Stimulated activated CD4-positive, alpha-beta T cell treated with anti-CD3 and anti-CD28 coated beads, TNF-alpha, amount 100 ng/mL, for 24 hours (primary cell): Measurements from ENCODE around the gene VAV1.

Experiments used
- DNase-seq, 3 experiments: peaks; one replicate each; pipeline ENCODE4 v3.0.0-alpha.2; 2020; ENCODE audit warnings: low read depth in 3 of 3

VAV1 gene, protein sequence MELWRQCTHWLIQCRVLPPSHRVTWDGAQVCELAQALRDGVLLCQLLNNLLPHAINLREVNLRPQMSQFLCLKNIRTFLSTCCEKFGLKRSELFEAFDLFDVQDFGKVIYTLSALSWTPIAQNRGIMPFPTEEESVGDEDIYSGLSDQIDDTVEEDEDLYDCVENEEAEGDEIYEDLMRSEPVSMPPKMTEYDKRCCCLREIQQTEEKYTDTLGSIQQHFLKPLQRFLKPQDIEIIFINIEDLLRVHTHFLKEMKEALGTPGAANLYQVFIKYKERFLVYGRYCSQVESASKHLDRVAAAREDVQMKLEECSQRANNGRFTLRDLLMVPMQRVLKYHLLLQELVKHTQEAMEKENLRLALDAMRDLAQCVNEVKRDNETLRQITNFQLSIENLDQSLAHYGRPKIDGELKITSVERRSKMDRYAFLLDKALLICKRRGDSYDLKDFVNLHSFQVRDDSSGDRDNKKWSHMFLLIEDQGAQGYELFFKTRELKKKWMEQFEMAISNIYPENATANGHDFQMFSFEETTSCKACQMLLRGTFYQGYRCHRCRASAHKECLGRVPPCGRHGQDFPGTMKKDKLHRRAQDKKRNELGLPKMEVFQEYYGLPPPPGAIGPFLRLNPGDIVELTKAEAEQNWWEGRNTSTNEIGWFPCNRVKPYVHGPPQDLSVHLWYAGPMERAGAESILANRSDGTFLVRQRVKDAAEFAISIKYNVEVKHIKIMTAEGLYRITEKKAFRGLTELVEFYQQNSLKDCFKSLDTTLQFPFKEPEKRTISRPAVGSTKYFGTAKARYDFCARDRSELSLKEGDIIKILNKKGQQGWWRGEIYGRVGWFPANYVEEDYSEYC

GRCh38 chr19:6772028-6772865 is at the start of gene VAV1:
Gene VAV1 (plus strand): TSS chr19:6772708. CDS start chr19:6772808, 100 bp downstream.
- peak; percentile 57 to 82 (median 62) for DNase-seq

DNA sequence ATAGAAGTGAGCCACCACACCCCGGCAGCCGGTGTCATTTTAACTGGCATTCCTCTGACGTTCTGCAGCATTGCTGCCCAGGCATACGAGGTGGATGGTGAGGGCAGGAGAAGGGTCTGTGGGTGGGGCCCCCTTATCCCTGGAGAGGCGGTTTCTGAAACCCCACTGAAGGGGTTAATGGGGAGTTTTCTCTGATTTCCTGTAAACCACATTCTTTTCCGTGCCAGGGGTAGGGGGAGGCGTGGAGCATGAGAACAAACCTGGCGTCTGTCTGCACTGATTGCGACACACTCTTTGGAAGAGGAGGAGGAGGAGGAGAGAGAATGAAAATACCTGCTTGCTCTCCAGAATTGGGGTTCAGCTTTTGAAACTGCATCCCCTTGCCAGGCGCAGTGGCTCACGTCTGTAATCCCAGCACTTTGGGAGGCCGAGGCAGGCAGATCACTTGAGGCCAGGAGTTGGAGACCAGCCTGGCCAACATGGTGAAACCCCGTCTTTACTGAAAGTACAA is 49.3 kb upstream of the VAV1 start:
- no peak for DNase-seq

DNA sequence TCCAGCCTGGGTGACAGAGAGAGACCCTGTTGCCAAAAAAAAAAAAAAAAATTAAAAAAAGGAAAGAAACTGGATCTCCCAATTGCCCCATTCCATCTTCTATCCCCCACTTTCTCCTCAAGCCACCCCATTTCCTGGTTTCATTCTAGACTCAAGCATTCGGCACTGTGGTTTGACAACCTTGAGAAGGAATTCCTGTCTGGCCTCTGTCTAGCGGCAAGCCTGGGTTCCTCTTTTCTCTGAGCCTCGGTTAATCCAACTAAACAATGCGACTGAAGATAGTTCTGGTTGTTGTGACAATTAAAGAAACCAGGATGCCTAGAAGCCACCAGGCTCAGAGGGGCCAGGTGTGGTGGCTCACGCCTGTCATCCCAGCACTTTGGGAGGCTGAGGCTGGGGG is 48.8 kb upstream of the VAV1 start:
- no peak for DNase-seq

DNA sequence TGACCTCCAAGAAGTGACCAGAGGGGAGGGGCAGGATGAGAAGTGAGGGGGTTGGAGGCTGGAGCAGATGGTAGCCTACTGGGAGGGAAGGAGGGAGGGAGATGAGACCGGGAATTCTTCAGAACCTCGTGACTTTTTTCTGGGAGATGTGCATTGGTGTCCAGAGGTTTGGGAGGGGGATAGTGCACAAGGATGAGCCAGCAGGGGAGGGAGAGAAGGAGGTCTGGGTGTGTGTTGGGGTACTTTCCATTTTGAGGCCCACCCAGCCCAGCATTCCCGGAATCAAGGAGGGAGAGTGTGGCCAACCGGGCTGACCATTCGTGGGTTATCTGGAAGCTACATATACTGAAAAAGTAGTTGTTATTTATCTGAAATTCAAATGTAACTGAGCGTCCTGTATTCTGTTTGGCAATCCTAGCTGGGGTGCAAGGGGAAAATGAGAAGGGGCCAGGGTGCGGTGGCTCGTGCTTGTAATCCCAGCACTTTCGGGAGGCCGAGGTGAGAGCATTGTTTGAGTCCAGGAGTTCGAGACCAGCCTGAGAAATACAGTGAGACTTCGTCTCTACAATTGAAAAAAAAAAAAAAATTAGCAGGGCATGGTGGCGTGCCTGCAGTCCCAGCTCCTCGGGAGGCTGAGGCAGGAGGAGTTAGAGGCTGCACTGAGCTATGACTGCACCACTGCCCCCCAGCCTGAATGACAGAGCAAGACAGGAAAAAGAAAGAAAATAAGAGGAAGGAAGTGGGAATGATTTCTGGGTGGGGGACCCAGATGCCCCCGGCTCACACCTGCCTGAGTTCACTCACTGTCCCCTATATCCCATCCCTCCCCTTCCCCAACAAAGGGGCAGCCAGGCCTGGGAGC is 47.6 kb upstream of the VAV1 start:
- DNase-seq: no peak

- no peak for DNase-seq
Observed at GRCh38 chr19:6725513-6726231, 46.8 kb upstream of the VAV1 start.

GRCh38 chr19:6728346-6728745 is 44.2 kb upstream of the VAV1 start:
- no peak for DNase-seq

GRCh38 chr19:6729573-6730152 is 42.8 kb upstream of the VAV1 start:
- DNase-seq: no peak

DNA sequence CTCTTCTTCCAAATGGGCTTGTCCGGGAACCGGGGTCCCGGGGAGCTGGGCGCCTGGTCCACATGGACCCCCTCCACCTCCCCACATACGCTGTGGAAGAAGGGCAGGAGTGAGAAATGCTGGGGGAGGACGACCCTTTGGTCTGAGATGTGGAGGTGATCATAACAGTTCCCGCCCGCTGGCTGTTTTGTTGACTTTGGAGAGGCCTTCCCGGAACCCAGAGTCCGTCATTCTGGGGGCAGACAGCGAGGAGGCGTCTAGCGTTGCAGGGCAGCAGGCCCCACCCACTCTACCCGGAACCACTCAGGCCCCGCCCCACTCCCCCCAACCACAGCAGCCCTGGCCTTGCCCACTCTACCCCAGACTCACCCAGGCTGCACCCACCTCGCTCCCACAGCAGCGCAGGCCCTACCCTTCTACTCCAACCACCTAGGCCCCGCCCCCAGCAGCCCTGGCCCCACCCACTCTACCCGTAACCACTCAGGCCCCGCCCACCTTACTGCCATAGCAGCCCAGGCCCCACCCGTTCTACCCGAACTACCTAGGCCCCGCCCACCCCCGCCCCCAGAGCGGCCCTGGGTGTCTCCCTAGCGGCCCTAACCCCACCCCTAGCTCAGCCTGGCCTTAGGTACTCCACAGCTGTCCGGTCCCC is 42.2 kb upstream of the VAV1 start:
- peak in 1 of 3 experiments; percentile 60 for DNase-seq

DNA sequence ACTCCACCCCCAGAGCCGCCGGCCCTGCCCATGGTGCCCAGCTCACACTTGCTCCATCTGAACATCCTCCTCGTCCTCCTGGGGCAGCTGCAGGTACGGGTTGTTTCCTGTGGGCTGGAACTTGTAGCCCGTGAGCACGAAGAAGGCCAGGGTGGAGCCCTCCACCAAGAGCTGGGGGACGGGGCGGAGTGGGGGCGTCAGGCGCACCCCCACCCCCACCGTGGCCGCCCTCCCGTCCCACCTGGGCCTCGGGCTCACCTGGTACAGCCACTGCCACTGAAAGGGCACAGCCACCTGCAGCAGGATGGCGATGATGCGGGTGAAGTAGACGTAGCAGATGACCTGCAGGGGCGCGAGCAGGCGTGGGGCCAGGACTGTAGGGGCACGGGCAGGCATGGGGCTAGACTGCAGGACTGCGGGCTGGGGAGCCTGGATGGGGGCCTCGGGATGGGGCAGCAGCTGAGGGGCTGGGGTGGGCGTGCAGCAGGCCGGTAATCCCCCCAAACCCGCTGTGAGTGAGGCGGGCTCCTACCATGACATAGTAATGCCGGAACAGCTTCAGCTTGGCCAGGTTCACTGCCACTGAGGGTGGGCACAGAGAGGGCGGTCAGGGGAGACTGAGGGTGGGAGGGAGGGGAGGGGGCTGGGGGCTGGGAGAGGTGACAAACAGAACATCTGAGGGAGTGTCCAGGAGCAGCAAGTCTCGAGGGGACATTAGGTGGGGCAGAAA is 41.4 kb upstream of the VAV1 start:
- no peak for DNase-seq

DNA sequence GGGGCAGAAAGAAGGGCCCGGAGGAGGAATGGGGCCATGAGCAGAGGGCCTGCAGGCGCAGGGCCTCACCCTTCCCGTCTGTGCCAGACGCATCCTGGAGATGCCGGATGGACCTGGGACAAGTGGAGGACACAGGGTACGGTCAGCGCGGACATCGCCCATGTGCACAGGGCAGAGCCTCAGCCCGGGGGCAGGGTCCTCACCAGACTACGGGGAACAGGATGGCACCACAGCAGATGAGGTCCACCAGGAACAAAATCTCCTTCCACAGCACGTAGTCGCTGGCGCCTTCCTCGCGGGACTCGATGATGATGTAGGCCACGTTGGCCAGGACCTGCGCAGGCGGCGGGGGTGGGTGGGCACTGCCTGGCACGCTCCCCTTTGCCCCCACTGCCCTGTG is 40.7 kb upstream of the VAV1 start:
- DNase-seq: no peak

DNA sequence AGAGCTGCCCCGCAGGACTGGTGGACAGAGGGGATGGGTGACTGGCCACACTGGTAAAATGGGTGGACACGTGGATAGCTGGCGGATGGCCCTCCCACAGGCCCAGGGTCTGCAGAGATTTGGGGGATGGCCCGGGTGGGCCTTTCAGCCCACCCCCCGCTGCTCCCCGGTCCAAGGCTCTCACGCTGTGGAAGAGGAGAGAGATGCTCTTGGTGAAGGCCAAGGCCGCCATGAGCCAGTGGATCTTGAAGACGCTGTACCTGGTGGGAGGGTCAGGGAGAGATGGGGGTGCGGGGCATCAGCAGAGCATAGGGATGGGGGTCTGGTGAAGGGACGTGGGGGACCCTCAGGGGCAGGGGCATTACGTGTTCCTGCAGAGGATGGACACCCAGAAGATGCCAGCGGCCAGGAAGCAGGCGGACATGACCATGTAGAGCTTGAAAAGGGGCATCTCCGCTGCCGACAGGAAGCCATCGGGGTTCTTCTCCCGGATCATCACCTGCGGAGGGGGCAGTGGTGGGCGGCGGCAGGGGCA is 39.6 kb upstream of the VAV1 start:
- no peak for DNase-seq

DNA sequence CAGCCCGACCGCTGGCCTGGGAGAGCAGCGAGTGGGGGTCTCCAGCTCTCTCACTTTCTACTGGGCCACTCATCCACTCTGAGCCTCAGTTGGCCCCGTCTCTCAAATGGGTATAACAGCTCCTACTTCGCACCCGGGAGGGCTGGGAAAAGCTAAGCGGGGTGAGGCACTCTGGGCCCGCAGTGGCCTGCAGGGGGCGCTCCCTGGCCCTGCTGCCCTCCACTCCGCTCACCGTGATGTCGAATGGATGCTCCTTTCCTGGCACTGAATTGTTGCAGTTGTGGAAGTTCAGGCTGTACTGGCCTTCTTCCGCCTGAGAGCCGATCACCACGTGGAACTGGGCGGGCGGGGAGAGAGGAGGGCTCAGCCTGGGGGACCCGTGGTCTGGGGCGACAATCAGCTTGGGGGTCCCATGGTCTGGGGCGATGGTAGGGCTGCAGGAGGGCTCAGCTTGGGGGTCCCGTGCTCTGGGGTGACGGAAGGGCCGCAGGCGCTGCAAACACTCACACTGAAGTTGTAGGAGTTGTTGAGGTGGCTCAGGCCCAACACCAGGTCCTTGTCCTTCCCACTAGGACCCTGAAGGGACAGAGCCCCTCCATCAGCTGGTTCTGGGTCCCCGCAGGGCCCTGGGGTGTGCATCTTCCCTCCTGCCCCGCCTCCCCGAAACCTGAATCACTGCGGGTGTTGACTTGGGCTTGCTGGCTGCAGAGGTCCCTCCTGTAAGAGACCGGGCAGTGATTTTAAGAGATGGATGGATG is 39.0 kb upstream of the VAV1 start:
- no peak for DNase-seq

DNA sequence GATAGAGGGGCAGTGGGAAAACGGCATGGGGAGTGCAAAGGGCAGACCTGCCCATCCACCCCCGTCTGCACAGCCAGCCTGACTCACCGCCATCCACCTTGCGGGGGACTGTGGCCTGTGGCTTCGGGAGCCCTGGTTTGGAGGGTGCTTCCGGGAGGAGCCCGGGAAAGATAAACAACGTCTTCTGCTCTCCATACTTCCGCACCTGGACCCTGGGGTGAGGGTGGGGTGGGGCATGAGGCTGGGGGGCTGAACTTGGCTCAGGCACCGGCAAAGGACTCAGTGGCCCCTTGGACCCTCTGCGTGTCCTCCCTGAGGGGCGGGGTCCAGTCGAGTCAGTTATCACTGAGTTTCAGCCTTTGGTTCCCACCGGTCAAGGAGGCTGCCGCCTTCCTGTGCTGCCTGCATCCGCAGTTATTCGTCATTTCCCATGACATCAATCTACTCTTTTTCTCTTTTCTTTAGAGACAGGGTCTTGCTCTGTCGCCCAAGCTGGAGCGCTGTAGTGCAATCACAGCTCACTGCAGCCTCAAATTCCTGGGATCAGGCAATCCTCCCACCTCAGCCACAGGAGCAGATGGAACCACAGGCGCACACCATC is 38.3 kb upstream of the VAV1 start:
- DNase-seq: no peak

- no peak for DNase-seq
Observed at GRCh38 chr19:6735181-6735911, 37.2 kb upstream of the VAV1 start.

GRCh38 chr19:6736169-6736916 is 36.2 kb upstream of the VAV1 start:
- DNase-seq: peak; percentile 28 to 69 (median 47)

- no peak for DNase-seq
Observed at GRCh38 chr19:6736917-6737283, 35.6 kb upstream of the VAV1 start.
